Measurements from ENCODE around the gene ZNF865.
A peak's percentile ranks its signal among the peaks of the same experiment; 100 is the strongest.

Gene ZNF865

GRCh38 chr19:55602104-55603001, 3.1 kb upstream of the ZNF865 start:
- DNase-seq (ENCODE audit: low read depth in 1 of 2, low spot score in 1 of 2): no peak
- no peak for TF ChIP-seq JUND (IDR thresholded peaks at IDR 0.05; ENCODE audit: low read depth)
- in situ Hi-C loops (cut with HindIII; ENCODE audit: low pct_unique_long_range_greater_than_20kb, low sequenced_read_pairs): no loop called here

GRCh38 chr19:55603115-55603514, 2.3 kb upstream of the ZNF865 start:
- no peak for TF ChIP-seq JUND (IDR thresholded peaks at IDR 0.05; ENCODE audit: low read depth)
- in situ Hi-C loops (cut with HindIII; ENCODE audit: low pct_unique_long_range_greater_than_20kb, low sequenced_read_pairs): no loop called here
- DNase-seq (ENCODE audit: low read depth in 1 of 2, low spot score in 1 of 2): no peak

DNA sequence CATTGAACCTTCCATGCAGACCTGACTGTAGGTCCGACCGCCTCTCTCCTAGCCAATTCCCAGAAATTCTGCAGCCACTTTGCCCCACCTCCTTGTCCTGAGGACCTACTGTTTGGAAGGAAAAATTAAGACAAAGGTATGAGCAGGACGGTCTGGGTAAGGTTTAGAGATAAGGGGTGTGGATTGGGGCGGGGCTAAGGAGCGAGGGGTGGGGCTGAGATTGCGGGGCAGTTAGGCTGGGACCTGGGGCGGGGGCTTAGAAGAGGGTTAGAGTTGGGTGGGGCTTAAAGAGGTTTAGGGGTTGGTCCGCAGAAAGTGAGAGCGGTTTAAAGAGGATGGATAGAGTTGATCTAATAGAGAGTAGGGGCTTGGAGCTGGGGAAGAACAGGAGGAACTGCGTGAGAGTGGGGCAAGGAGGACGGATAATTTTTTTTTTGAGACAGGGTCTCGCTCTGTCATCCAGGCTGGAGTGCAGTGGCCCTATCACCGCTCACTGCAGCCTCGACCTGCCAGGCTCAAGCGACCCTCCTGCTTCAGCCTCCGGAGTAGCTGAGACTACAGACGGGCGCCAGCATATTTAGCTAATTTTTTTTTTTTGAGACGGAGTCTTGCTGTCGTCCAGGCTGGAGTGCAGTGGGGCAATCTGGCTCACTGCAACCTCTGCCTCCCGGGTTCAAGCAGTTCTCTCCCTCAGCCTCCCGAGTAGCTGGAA, 1.7 kb upstream of the ZNF865 start:
- TF ChIP-seq JUND (IDR thresholded peaks at IDR 0.05; ENCODE audit: low read depth): no peak
- in situ Hi-C loops (cut with HindIII; ENCODE audit: low pct_unique_long_range_greater_than_20kb, low sequenced_read_pairs): no loop called here
- DNase-seq (ENCODE audit: low read depth in 1 of 2, low spot score in 1 of 2): no peak

- peak; percentile 71 to 96 for DNase-seq (ENCODE audit: low read depth in 1 of 2, low spot score in 1 of 2)
- in situ Hi-C loops (cut with HindIII; ENCODE audit: low pct_unique_long_range_greater_than_20kb, low sequenced_read_pairs): no loop called here
- TF ChIP-seq JUND (IDR thresholded peaks at IDR 0.05; ENCODE audit: low read depth): no peak
Observed at GRCh38 chr19:55605207-55605636, 225 bp upstream of the ZNF865 start.

DNA sequence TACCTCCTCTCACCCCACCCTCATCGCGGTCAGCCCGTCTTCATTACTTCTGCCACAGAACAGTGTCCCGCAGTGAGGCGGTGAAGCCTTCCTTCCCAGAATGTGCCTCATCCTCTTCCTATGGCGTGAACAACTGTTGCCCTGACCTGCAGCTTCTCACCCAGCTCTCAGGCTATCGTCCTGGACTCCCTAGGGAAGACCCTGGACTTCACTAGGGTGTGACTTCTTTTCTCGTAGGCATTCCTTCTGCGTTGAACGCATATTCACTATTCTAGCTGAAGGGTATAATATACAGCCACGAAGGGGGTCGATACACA, 982 bp downstream of the ZNF865 start:
- no peak for TF ChIP-seq JUND (IDR thresholded peaks at IDR 0.05; ENCODE audit: low read depth)
- in situ Hi-C loops (cut with HindIII; ENCODE audit: low pct_unique_long_range_greater_than_20kb, low sequenced_read_pairs): no loop called here
- DNase-seq (ENCODE audit: low read depth in 1 of 2, low spot score in 1 of 2): no peak

DNA sequence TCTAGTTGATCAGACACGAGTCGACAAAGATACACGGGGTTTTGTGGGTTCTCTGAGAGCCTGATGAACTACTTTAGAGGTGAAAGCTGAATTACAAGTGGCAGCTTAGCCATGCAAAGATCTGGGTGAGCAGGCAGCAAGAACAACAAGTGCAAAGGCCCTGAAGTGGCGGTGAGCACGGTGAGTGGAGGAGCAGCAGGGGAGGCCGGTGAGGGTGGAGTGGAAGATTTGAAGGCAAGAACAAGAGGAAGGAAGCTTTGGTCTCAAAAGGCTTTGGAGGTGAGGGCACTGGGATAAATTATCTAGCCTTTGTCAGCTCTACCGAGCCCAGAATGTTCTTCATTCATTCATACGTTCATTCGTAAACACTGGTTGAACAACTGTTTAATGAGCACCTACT, 1.4 kb downstream of the ZNF865 start:
- DNase-seq (ENCODE audit: low read depth in 1 of 2, low spot score in 1 of 2): no peak
- in situ Hi-C loops (cut with HindIII; ENCODE audit: low pct_unique_long_range_greater_than_20kb, low sequenced_read_pairs): no loop called here
- no peak for TF ChIP-seq JUND (IDR thresholded peaks at IDR 0.05; ENCODE audit: low read depth)

- in situ Hi-C loops (cut with HindIII; ENCODE audit: low pct_unique_long_range_greater_than_20kb, low sequenced_read_pairs): no loop called here
- TF ChIP-seq JUND (IDR thresholded peaks at IDR 0.05; ENCODE audit: low read depth): no peak
- DNase-seq (ENCODE audit: low read depth in 1 of 2, low spot score in 1 of 2): no peak
Observed at GRCh38 chr19:55609326-55609725, 3.9 kb downstream of the ZNF865 start.

GRCh38 chr19:55611300-55611982, 6.0 kb downstream of the ZNF865 start:
- no peak for DNase-seq (ENCODE audit: low read depth in 1 of 2, low spot score in 1 of 2)
- no peak for TF ChIP-seq JUND (IDR thresholded peaks at IDR 0.05; ENCODE audit: low read depth)
- in situ Hi-C loops (cut with HindIII; ENCODE audit: low pct_unique_long_range_greater_than_20kb, low sequenced_read_pairs): no loop called here

- TF ChIP-seq JUND (IDR thresholded peaks at IDR 0.05; ENCODE audit: low read depth): no peak
- in situ Hi-C loops (cut with HindIII; ENCODE audit: low pct_unique_long_range_greater_than_20kb, low sequenced_read_pairs): no loop called here
- no peak for DNase-seq (ENCODE audit: low read depth in 1 of 2, low spot score in 1 of 2)
Observed at GRCh38 chr19:55611983-55612645, 6.7 kb downstream of the ZNF865 start.

GRCh38 chr19:55613396-55613795, 7.9 kb downstream of the ZNF865 start:
- in situ Hi-C loops (cut with HindIII; ENCODE audit: low pct_unique_long_range_greater_than_20kb, low sequenced_read_pairs): no loop called here
- no peak for DNase-seq (ENCODE audit: low read depth in 1 of 2, low spot score in 1 of 2)
- TF ChIP-seq JUND (IDR thresholded peaks at IDR 0.05; ENCODE audit: low read depth): no peak

- no peak for TF ChIP-seq JUND (IDR thresholded peaks at IDR 0.05; ENCODE audit: low read depth)
- DNase-seq (ENCODE audit: low read depth in 1 of 2, low spot score in 1 of 2): no peak
- in situ Hi-C loops (cut with HindIII; ENCODE audit: low pct_unique_long_range_greater_than_20kb, low sequenced_read_pairs): no loop called here
Observed at GRCh38 chr19:55613930-55614710, 8.7 kb downstream of the ZNF865 start.
